ENCODE data around the gene ARL13B. TPM values are rescaled to one million over a fixed set of nuclear protein-coding genes. Genes with fewer than 3 reads are reported as not detected.
A peak's percentile ranks its signal among the peaks of the same experiment; 100 is the strongest.

The ARL13B gene
- total RNA-seq, 1 experiment from 2014 or later: 18.4 TPM

DNA sequence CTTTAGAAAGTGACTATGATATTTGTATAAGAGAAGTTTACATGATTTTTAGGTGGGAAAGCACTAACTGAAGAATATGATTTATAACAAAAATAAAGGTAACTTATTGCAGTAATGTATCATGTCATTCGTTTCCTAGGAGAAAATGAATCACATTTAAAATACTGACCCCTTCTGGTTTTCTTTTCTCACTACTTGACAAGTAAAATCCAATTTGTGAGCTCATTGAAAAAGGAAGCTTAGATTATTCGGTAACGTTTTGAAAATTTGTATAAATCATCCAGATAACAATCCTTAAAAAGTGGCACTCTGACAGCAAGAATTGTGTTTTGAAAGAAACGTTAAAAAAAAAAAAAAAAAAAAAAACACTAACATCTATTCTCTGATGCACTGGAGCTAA is 121.9 kb downstream of the ARL13B start:
- Histone ChIP-seq H3K4me1 (ENCODE audit: insufficient read depth, low read length, poor library complexity, severe bottlenecking) (peaks cover 5% of the 10 kb centered on the region), H3K27ac (ENCODE audit: low read depth, low read length, poor library complexity, severe bottlenecking) (no peak overlapping the region), H3K9me3 (ENCODE audit: low read depth, low read length, poor library complexity, severe bottlenecking) (no peaks in the 10 kb centered on the region), H3K27me3 (replicated peaks; ENCODE audit: insufficient read depth, low read depth, low read length, poor library complexity) (no peaks in the 10 kb centered on the region), H3K36me3 (ENCODE audit: insufficient read depth, low read length, poor library complexity, severe bottlenecking) (no peaks in the 10 kb centered on the region), H3K4me3 (ENCODE audit: low read depth, low read length, poor library complexity, severe bottlenecking) (no peak overlapping the region)
- intact Hi-C loops (cut with micrococcal nuclease; ENCODE audit: unreplicated experiment): no loop called here
- CTCF ChIA-PET: interaction anchor here (0.7 kb wide), 1 partner anchor 655 kb away, joined by 12 read pairs; no protein-coding TSS in a partner anchor
- POLR2A ChIA-PET (ENCODE audit: low non-redundant PET): no interaction called here
- peak; percentile 34 for DNase-seq (ENCODE audit: low spot score)
- TF ChIP-seq, protein P1, sequence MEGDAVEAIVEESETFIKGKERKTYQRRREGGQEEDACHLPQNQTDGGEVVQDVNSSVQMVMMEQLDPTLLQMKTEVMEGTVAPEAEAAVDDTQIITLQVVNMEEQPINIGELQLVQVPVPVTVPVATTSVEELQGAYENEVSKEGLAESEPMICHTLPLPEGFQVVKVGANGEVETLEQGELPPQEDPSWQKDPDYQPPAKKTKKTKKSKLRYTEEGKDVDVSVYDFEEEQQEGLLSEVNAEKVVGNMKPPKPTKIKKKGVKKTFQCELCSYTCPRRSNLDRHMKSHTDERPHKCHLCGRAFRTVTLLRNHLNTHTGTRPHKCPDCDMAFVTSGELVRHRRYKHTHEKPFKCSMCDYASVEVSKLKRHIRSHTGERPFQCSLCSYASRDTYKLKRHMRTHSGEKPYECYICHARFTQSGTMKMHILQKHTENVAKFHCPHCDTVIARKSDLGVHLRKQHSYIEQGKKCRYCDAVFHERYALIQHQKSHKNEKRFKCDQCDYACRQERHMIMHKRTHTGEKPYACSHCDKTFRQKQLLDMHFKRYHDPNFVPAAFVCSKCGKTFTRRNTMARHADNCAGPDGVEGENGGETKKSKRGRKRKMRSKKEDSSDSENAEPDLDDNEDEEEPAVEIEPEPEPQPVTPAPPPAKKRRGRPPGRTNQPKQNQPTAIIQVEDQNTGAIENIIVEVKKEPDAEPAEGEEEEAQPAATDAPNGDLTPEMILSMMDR (conservative IDR thresholded peaks at IDR 0.05; ENCODE audit: low read depth, low read length): peak; percentile 42
- no peak for TF ChIP-seq EZH2 (IDR thresholded peaks at IDR 0.05; ENCODE audit: borderline replicate concordance, low read depth, low read length, poor library complexity, severe bottlenecking)
- BruUV-seq (replicated peaks): no TSS peak

Other genes with a start within 250 kb of the ARL13B start
- 9.2 TPM in 2 replicates for gene PROS1, start 6.3 kb upstream of the ARL13B start, total RNA-seq (2021)
- gene STX19, start 48.4 kb downstream of the ARL13B start, total RNA-seq (2021): not detected in 2 replicates
- gene DHFR2, start 82.8 kb downstream of the ARL13B start, total RNA-seq (2021): 6.5 and 9.8 TPM in 2 replicates
- 12.3 and 15.6 TPM in 2 replicates for gene NSUN3, start 82.9 kb downstream of the ARL13B start, total RNA-seq (2021)

Data from A673 (cell line).